Measurements from ENCODE around the gene SPIRE2. TPM values are rescaled to one million over a fixed set of nuclear protein-coding genes. Genes with fewer than 3 reads are reported as not detected.
A peak's percentile ranks its signal among the peaks of the same experiment; 100 is the strongest.
"Not testable (repeated sequence)": the region's sequence is repeated elsewhere in the genome, so short reads cannot be mapped to it uniquely, and the experiment has no call there.

Gene SPIRE2
- total RNA-seq, 1 experiment from 2014 or later: 30.4 TPM

DNA sequence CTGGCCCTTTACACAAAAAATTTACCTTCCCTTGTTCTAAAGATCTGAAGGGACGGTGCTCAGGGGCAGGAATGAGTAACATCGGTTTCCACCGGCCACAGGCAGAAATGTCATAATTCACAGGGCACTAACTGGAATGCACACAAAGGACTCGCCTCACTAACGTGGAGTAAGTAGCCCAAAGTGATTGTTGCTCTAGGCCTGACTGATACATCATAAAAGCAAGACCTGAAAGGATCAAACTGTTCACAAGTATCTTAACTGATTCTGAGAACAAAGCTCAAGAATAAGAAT, 36.2 kb downstream of the SPIRE2 start:
- DNase-seq (ENCODE audit: low spot score): no peak

- DNase-seq (ENCODE audit: low spot score): no peak
Observed at GRCh38 chr16:89867918-89868317, 39.6 kb downstream of the SPIRE2 start.

- DNase-seq (ENCODE audit: low spot score): no peak
Observed at GRCh38 chr16:89869911-89870310, 41.6 kb downstream of the SPIRE2 start.

DNA sequence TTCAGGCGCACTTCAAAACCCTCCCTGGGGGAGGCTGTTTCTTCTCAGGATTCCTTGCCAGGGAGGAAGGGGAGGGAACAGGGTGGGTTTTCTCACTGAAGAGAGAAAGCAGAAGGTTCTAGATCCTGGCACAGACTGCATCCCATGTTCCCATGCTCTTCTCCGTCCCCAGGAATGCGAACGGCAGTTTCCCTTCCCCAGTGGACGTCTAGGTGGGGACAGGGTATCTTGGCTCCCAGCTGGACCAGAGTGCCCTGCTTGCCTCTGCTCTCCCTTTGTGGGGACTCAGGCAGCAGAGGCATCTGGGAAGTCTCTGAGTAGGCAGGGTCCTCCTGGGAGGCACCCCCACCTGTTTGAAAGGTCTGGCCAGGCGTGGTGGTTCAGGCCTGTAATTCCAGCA, 42.2 kb downstream of the SPIRE2 start:
- no peak for DNase-seq (ENCODE audit: low spot score)

DNA sequence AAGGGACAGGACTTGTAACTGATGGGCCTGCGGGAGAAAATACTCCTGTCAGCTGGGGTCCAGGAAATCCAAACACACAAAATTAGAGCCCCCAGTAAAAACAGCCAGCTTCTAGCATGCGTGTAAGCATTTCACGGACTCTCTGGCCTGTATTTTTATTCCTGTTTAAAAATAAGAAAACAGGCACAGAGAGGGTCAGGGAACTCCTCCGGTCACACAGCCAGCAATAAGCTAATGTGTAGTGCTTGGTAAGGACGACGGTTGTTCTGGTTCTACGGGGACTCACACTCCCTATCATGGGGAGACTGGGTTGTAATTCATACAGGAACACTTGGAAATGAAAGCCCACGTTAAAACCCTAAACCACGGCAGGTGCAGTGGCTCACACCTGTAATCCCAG, 43.6 kb downstream of the SPIRE2 start:
- DNase-seq (ENCODE audit: low spot score): no peak

DNA sequence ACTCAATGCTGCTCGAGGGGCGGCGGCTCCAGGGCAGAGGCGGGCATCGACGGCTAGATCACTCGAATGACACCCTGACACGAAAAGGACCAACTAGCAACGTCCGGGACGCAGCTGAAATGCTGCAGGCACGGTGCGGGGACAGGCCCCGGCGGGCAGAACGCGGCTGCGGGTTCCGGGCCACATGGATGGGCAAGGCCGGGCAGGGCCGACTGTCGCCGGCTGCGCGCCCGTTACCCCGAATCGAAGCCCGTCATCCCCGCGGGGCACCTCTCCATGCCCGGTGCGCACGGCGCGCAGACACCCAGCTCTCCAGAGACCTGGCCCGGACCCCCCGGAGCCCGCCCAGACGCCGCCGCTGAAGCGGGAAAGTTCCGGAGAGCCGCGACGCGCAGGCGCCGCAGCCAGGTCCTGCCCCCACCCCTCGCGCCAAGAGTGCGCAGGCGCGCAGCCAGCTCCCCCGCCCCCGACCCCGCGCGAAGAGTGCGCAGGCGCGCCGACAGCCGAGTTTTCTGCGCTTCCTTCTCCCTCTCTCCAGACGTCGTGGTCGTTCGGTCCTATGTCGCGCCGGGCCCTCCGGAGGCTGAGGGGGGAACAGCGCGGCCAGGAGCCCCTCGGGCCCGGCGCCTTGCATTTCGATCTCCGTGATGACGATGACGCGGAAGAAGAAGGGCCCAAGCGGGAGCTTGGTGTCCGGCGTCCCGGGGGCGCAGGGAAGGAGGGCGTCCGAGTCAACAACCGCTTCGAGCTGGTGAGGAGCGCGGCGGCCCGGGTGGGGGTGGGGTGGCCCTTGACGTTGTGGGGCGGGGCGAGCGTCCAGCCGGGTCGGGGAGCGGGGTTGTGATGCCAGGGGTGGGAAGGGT, 45.1 kb downstream of the SPIRE2 start, which contains the start of gene TCF25:
TCF25 (plus strand) TSS at position 484 of the 863 bp plus-strand sequence; CDS start at position 560, 76 bp downstream.
- peak; percentile 91 for DNase-seq (ENCODE audit: low spot score)

DNA sequence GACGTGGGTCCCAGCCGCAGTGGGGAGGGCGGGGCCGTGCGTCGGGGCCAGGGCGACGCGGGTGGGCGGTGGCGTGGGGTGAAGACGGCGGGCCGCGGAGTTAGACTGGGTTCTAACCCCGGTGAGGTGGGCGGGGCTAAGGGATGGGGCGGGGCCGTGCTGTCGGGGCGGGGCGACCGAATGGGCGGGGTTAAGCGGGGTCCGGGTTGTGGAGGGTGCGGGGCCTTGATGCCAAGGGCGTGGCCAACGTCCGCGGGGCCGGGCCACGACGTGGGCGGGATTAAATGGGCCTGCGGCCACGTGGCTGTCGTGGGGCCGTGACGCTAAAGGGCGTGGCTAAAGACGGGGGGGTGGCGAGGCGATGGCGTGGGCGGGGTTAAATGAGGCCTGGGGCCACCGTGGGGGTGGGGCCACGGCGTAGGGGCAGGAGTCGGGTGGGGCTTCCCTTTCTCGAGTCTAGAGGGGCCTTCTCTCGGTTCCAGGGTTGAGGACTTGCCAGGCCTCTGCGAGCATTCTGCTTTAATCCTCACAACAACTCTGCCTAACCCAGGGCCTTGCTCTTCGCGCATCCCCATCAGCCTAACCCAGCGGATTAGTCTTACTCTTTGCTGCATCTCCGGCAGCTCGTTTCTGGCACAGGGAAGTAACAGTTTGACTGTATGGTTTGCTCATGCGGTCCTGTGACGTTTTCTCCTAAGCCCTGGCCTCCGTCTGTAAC, 45.9 kb downstream of the SPIRE2 start:
- peak; percentile 91 for DNase-seq (ENCODE audit: low spot score)

- not testable (repeated sequence) for DNase-seq (ENCODE audit: low spot score)
Observed at GRCh38 chr16:89879123-89879522, 50.8 kb downstream of the SPIRE2 start.

DNA sequence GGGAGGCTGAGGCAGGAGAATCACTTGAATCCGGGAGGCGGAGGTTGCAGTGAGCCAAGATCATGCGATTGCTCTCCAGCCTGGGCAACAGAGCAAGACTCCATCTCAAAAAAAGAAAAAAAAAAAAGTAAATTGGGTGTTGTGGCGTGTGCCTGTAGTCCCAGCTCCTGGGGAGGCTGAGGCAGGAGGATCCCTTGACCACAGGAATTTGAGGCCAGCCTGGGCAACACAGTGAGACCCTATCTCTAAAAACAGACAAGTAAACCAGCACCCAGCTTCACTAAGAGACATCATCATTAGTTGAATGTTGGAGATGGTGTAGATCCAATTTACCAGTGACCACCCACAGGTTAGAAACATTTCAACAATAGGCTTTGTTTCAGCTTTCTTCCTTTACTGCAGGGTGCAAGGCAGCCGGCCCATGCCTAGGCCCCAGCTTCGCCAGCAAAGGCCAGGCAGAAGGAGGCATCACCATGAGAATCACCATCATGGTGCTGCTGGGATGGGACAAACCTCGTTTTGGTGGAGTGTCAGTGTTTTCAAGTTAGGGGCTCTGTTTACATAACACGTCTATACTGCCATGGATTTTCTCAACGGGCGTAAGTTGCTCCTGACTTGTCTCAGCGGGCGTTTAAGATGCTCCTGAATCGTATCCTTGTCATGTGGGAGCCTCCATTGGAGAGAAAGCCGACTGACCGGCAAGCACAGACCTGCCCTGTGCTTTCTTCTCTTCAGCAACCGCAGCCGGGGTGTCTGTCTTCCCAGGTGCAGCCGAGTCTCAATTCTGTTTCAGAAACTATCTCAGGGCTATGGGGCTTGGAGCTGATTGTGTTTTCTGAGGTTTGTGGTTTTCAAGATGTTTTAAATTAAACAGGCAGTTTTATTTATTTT, 52.4 kb downstream of the SPIRE2 start:
- no peak for DNase-seq (ENCODE audit: low spot score)

- DNase-seq (ENCODE audit: low spot score): no peak
Observed at GRCh38 chr16:89881368-89881730, 53.1 kb downstream of the SPIRE2 start.

DNA sequence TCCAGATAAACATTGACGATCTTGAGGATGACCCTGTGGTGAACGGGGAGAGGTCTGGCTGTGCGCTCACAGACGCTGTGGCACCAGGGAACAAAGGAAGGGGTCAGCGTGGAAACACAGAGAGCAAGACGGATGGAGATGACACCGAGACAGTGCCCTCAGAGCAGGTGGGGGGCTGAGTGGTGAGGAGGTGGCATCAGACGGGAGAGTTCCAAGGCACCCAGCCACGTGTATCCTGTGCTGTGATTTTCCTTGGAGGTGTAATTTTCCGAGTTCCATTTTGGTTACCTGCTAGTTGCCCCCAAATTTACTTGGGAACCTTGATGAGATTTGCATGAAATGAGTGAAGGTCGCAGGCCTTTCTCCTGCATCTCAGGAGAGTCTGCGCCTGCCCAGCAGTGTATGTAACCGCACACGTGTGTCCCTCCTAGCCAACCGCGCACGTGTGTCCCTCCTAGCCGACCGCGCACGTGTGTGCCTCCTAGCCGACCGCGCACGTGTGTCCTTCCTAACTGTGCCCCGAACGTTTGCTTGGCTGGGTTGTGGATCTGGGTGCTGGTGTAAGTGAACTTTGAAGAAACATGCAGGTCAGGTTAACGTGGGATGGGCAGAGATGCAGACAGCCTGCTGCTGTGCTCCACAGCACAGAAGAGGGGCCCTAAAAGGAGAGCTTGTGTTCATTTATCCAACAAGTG, 55.2 kb downstream of the SPIRE2 start:
- DNase-seq (ENCODE audit: low spot score): no peak

- DNase-seq (ENCODE audit: low spot score): no peak
Observed at GRCh38 chr16:89884041-89884421, 55.8 kb downstream of the SPIRE2 start.

- no peak for DNase-seq (ENCODE audit: low spot score)
Observed at GRCh38 chr16:89887243-89887642, 59.0 kb downstream of the SPIRE2 start.

DNA sequence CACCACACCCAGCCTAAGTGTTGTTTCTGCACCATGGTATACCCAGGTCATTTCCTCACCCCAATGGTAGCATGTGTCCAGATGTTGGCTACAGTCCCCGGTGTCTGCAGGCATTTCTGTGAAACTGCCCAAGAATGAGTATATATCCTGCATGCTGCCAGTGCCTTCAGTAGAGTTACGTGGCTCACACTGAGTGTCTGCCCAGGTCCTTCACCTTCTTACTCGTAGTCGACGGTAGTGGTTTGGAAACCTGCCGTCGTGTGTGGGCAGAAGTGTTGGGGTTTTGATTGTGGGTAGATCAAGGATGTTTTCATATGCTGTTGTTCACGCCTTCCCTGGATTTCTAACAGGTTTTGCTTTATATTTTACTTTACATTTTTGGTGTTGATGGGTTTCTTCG, 61.9 kb downstream of the SPIRE2 start:
- DNase-seq (ENCODE audit: low spot score): no peak

DNA sequence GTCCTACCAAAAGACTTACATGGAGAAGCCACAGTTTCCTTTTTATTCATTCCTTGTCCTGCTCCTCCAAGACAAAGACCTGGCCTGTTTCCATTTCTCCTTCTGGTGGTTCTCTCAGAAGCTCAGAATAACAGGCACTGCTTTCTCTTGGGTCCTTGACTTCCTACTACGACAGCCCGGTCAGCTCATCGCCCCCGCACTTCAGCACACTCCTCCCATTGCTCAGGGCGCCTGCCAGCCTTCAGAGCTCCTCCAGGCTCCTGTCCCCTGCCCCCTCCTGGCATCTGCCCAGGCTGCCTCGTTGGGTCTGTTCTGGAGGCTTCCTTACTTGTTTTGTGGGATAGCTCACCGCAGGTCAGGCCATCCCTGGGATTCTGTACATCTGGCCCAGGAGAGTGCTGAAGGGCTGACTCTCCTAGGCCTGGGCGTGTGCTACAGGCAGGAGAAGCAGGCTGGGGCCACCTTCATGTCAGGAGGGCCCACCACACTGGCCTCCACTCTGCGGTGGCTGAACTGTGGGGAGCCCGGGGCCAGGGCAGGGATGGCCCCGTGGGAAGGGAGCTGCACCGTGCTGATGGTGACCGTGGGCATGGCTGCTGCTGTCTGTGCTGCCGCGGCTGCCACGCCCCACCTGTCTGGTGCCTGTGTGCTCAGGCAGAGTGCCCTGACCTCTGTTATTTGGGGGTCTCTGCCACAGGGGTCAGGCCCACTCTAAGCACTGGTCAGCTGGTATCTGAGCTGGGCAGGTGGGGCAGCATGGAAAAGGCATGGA, 62.8 kb downstream of the SPIRE2 start:
- DNase-seq (ENCODE audit: low spot score): no peak

DNA sequence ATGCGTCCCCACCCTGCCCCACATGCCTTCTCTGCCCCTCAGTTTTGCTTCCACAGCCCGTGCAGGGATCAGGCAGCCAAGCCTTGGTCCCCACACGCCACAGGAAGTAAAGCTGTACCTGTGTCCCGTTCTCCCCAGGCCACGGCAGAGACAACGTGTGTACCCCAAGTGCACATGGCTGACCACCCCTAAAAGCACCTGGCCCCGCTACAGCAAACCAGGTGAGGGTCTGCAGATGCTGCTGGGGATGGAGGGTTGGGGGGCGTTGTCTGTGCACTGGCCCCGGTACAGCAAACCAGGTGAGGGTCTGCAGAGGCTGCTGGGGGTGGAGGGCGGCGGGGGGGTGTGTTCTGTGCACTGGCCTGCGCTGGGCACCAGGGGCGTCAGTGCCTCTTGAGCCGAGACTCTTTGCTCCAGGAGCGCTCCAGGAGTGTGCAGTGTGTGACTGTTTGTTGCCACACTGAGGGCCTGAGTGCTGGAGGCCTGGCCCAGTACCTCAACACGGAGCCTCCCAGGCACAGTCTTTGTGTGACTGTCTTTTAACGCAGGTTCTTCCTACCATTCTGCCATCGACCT, 63.9 kb downstream of the SPIRE2 start:
- no peak for DNase-seq (ENCODE audit: low spot score)

DNA sequence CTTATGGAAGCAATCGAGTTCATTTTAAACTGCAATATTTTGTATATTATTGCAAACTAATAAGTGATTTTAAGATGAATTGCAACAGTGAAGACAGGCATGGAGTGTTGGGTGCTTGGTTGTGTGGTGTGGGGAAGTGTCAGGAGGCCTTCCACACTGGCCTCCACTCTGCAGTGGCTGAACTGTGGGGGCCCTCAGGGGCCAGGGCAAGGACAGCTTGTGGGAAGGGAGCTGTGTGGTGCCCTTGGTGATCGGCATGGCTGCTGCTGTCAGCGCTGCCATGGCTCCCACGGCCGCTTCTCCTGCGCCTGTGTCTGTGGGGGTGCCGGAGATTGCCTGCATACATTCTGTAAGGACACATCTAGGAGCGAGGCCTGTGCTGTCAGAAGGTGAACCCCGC, 64.4 kb downstream of the SPIRE2 start:
- DNase-seq (ENCODE audit: low spot score): no peak

DNA sequence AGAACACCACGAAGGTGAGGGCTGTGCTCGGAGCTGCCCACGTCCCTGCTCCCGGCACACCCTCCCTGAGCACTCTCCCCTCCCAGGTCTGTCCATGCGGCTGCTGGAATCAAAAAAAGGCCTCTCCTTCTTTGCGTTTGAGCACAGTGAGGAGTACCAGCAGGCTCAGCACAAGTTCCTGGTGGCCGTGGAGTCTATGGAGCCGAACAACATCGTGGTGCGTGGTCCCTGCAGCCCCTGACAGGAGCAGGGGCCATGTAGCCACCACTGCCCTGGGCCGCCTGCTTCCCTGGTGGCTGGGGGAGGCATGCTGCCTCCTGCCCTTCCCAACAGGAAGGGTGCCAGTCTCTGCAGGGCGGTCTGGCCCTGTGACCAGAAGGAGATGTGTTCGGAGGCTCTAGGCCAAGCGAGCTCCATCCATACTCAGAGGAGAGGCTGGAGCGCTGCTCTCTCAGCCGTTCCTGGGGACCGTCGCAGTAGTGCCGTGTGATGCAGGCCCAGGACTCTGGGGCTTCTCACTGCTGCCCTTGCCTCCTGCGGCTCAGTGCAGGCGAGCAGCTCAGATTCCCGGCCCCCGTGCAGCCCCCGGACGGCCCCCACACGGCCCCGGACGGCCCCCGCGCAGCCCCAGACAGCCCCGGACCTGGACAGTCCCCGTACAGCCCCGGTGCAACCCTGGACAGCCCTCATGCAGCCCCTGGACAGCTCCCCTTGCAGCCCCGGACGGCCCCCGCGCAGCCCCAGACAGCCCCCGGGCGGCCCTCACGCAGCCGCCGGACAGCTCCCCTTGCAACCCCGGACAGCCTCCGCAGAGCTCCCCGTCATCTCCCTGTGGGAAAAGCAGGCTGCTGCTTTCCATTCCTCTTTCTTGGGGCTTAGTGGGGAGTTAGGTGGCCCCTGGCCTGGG, 65.6 kb downstream of the SPIRE2 start:
- no peak for DNase-seq (ENCODE audit: low spot score)
